NOMO-1 (cell line): ENCODE data around the gene LRRC37A2.
"Not testable (repeated sequence)": the region's sequence is repeated elsewhere in the genome, so short reads cannot be mapped to it uniquely, and the experiment has no call there.

ENCODE experiments used
- DNase-seq, 2 experiments: peaks; one replicate each; lab custom pipeline; 2025; ENCODE audit not compliant: unreplicated experiment in 2 of 2; lab: John Stamatoyannopoulos, UW

Gene LRRC37A2

GRCh38 chr17:46591332-46591731 is 79.1 kb downstream of the LRRC37A2 start:
- not testable (repeated sequence) for DNase-seq

- not testable (repeated sequence) for DNase-seq
Measured at GRCh38 chr17:46598344-46598931, 86.2 kb downstream of the LRRC37A2 start.

- DNase-seq, result not testable (repeated sequence)
Measured at GRCh38 chr17:46600767-46601166, 88.5 kb downstream of the LRRC37A2 start.

GRCh38 chr17:46603125-46603524 is 90.9 kb downstream of the LRRC37A2 start:
- DNase-seq, result not testable (repeated sequence)
